GM23338 (cell line): ENCODE results near the gene PLEKHJ1. TPM values are rescaled to one million over a fixed set of nuclear protein-coding genes. Genes with fewer than 3 reads are reported as not detected.

Source experiments
- ATAC-seq: fragments of 200-7000 bp; cut with Tn5 transposase; 3 replicates; pipeline ENCODE4 v1.9.1; 2020
- DNase-seq: peaks from one replicate; pipeline ENCODE4 v3.0.0-alpha.2; 2015; ENCODE audit warnings: low spot score
- H2AFZ ChIP-seq: fragments of 200-600 bp; sonication (generic); 2 replicates; pipeline ENCODE4 v1.8.0; 2016; ENCODE audit warnings: antibody characterized with exemption, mild to moderate bottlenecking, moderate library complexity
- H3F3A ChIP-seq: fragments of 200-600 bp; sonication (generic); replicated peaks from 2 replicates; pipeline ENCODE4 v1.8.0; 2017; ENCODE audit warnings: antibody characterized with exemption, mixed run types, low read depth
- H3K27ac ChIP-seq: fragments of 200-600 bp; sonication (generic); 2 replicates; pipeline ENCODE4 v1.6.1; 2016; ENCODE audit warnings: low read depth
- H3K27me3 ChIP-seq: fragments of 200-600 bp; sonication (generic); 2 replicates; pipeline ENCODE4 v1.8.0; 2016; ENCODE audit warnings: mild to moderate bottlenecking, mixed run types, moderate library complexity; ENCODE audit not compliant: insufficient read depth
- H3K36me3 ChIP-seq: fragments of 200-600 bp; sonication (generic); 2 replicates; pipeline ENCODE4 v1.8.0; 2016; ENCODE audit warnings: mild to moderate bottlenecking; ENCODE audit not compliant: insufficient read depth
- H3K4me1 ChIP-seq: fragments of 200-600 bp; sonication (generic); 2 replicates; pipeline ENCODE4 v1.8.0; 2016; ENCODE audit warnings: mild to moderate bottlenecking, moderate library complexity; ENCODE audit not compliant: insufficient read depth
- H3K4me2 ChIP-seq: fragments of 200-600 bp; sonication (generic); 2 replicates; pipeline ENCODE4 v1.7.1; 2017; ENCODE audit warnings: mixed run types
- H3K4me3 ChIP-seq: fragments of 200-600 bp; sonication (generic); 2 replicates; pipeline ENCODE4 v1.6.1; 2016; ENCODE audit warnings: mixed run types
- H3K79me2 ChIP-seq: fragments of 200-600 bp; sonication (generic); replicated peaks from 2 replicates; pipeline ENCODE4 v1.8.0; 2017; ENCODE audit warnings: mild to moderate bottlenecking; ENCODE audit not compliant: insufficient read depth
- H3K9me2 ChIP-seq: fragments of 200-600 bp; sonication (generic); 2 replicates; pipeline ENCODE4 v1.8.0; 2017; ENCODE audit not compliant: insufficient read depth
- H4K20me1 ChIP-seq: fragments of 200-600 bp; sonication (generic); replicated peaks from 2 replicates; pipeline ENCODE4 v1.8.0; 2017; ENCODE audit warnings: mild to moderate bottlenecking; ENCODE audit not compliant: insufficient read depth
- H3K27ac Mint-ChIP-seq: 2 replicates; pipeline ENCODE4 v1.8.0; 2020; ENCODE audit warnings: inconsistent platforms, mild to moderate bottlenecking, moderate library complexity, mixed read lengths
- H3K27me3 Mint-ChIP-seq: 3 replicates; pipeline ENCODE4 v1.8.0; 2022; ENCODE audit warnings: low read depth, mild to moderate bottlenecking, moderate library complexity, mixed read lengths, inconsistent platforms; ENCODE audit not compliant: insufficient read depth, poor library complexity
- H3K36me3 Mint-ChIP-seq: 3 replicates; pipeline ENCODE4 v1.8.0; 2021; ENCODE audit warnings: low read depth, mild to moderate bottlenecking, inconsistent platforms, moderate library complexity, mixed read lengths
- H3K4me1 Mint-ChIP-seq: 3 replicates; pipeline ENCODE4 v1.8.0; 2020; ENCODE audit warnings: mild to moderate bottlenecking, inconsistent platforms, mixed read lengths
- H3K4me3 Mint-ChIP-seq: 3 replicates; pipeline ENCODE4 v1.8.0; 2021; ENCODE audit warnings: moderate library complexity, mild to moderate bottlenecking, inconsistent platforms, mixed read lengths
- H3K9me3 Mint-ChIP-seq: 3 replicates; pipeline ENCODE4 v1.8.0; 2020; ENCODE audit warnings: moderate library complexity, mild to moderate bottlenecking, inconsistent platforms, mixed read lengths
- CREB1 ChIP-seq: fragments of 250-450 bp; sonication (Bioruptor Pico); IDR thresholded peaks from 2 replicates; pipeline ENCODE4 v1.5.0; 2020; ENCODE audit warnings: low read depth, mild to moderate bottlenecking, moderate library complexity
- EZH2 ChIP-seq: fragments of 200-600 bp; sonication (generic); IDR thresholded peaks from one replicate; pipeline ENCODE4 v1.8.0; 2017; ENCODE audit warnings: antibody characterized with exemption, mild to moderate bottlenecking, low read depth; ENCODE audit not compliant: unreplicated experiment
- EZH2phosphoT487 ChIP-seq: fragments of 200-600 bp; sonication (generic); IDR thresholded peaks from one replicate; pipeline ENCODE4 v1.8.1; 2018; ENCODE audit warnings: antibody characterized with exemption; ENCODE audit not compliant: unreplicated experiment
- JUNB ChIP-seq: IDR thresholded peaks from one replicate; pipeline ENCODE4 v1.6.1; 2016; ENCODE audit warnings: antibody characterized with exemption; ENCODE audit not compliant: unreplicated experiment
- NANOG ChIP-seq: IDR thresholded peaks from 2 replicates; pipeline ENCODE4 v1.6.1; 2016; ENCODE audit warnings: antibody characterized with exemption, borderline replicate concordance
- POLR2AphosphoS5 ChIP-seq: IDR thresholded peaks from 2 replicates; pipeline ENCODE4 v1.6.1; 2016; ENCODE audit warnings: antibody characterized with exemption, low read depth
- STAT1 ChIP-seq: IDR thresholded peaks from one replicate; pipeline ENCODE4 v1.6.1; 2016; ENCODE audit warnings: antibody characterized with exemption; ENCODE audit not compliant: unreplicated experiment
- ZNF114 ChIP-seq: fragments of 250-450 bp; sonication (Bioruptor Pico); IDR thresholded peaks from 2 replicates; pipeline ENCODE4 v1.5.0; 2020; ENCODE audit warnings: mild to moderate bottlenecking, moderate library complexity
- ZNF331 ChIP-seq: fragments of 250-450 bp; sonication (Bioruptor Pico); IDR thresholded peaks from 2 replicates; pipeline ENCODE4 v1.5.0; 2020; ENCODE audit warnings: low read depth, mild to moderate bottlenecking, moderate library complexity
- polyA plus RNA-seq: library from polyadenylated mRNA; unstranded; fragments of >200 nt; fragmentation: Nextera tagmentation; extraction: Ambion mirVana; gene quantifications from 2 replicates; pipeline ENCODE4 v1.2.1, GENCODE V29; 2016
- total RNA-seq: library from RNA; depleted of rRNA; stranded (reverse); fragments of >200 nt; shearing (Covaris generic); gene quantifications from 2 replicates; pipeline ENCODE4 v1.2.3, GENCODE V29; 2014
- TF ChIP-seq, protein P1 (sequence below): IDR thresholded peaks from one replicate; pipeline ENCODE4 v1.6.1; 2018; ENCODE audit warnings: antibody characterized with exemption; ENCODE audit not compliant: unreplicated experiment
- TF ChIP-seq, protein P2 (sequence below): IDR thresholded peaks from 2 replicates; pipeline ENCODE4 v1.6.1; 2016; ENCODE audit warnings: antibody characterized with exemption
- TF ChIP-seq, protein P3 (sequence below), 2 experiments: fragments of 200-600 bp in 1 of 2; sonication (generic) in 1 of 2; conservative IDR thresholded peaks; 2 replicates each; pipeline versions ENCODE4 v1.5.1 to v1.6.1; 2016 to 2017; ENCODE audit warnings: antibody characterized with exemption in 2 of 2, low read depth in 2 of 2, mild to moderate bottlenecking in 2 of 2, moderate library complexity in 1 of 2
- TF ChIP-seq, protein P4 (sequence below): fragments of 250-450 bp; sonication (Bioruptor Pico); IDR thresholded peaks from 2 replicates; pipeline ENCODE4 v1.5.0; 2020; ENCODE audit warnings: mild to moderate bottlenecking, moderate library complexity

PLEKHJ1 gene
- total and polyA plus RNA-seq, 2 experiments from 2014 or later = 146 to 210 TPM

DNA sequence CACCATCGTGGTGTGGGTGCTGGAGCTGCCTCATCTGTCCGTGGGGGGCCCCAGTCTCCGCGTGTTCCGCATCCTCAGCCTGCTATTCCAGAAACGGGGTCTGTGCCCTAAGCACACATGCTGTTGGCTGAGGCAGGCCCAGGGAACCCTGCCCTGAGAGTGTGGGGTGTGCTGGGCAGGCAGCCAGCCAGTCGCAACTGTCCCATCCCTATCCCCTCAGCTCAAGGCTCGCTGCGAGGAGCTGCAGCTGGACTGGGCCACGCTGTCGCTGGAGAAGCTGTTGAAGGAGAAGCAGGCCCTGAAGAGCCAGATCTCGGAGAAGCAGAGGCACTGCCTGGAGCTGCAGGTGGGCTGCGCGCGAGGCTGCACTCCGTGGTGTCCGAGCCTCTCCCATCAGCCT is 21.9 kb downstream of the PLEKHJ1 start:
- no peak overlapping the region for H3K27ac Mint-ChIP-seq
- H3K27me3 ChIP-seq = no peaks in the 10 kb centered on the region
- no peak overlapping the region for H3K27ac ChIP-seq
- no peak for ATAC-seq
- H3K4me1 Mint-ChIP-seq = peaks cover 3% of the 10 kb centered on the region; the same call in 2 of the 3 replicates
- TF ChIP-seq, protein P1, sequence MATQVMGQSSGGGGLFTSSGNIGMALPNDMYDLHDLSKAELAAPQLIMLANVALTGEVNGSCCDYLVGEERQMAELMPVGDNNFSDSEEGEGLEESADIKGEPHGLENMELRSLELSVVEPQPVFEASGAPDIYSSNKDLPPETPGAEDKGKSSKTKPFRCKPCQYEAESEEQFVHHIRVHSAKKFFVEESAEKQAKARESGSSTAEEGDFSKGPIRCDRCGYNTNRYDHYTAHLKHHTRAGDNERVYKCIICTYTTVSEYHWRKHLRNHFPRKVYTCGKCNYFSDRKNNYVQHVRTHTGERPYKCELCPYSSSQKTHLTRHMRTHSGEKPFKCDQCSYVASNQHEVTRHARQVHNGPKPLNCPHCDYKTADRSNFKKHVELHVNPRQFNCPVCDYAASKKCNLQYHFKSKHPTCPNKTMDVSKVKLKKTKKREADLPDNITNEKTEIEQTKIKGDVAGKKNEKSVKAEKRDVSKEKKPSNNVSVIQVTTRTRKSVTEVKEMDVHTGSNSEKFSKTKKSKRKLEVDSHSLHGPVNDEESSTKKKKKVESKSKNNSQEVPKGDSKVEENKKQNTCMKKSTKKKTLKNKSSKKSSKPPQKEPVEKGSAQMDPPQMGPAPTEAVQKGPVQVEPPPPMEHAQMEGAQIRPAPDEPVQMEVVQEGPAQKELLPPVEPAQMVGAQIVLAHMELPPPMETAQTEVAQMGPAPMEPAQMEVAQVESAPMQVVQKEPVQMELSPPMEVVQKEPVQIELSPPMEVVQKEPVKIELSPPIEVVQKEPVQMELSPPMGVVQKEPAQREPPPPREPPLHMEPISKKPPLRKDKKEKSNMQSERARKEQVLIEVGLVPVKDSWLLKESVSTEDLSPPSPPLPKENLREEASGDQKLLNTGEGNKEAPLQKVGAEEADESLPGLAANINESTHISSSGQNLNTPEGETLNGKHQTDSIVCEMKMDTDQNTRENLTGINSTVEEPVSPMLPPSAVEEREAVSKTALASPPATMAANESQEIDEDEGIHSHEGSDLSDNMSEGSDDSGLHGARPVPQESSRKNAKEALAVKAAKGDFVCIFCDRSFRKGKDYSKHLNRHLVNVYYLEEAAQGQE = no peak
- TF ChIP-seq ZNF114 (CRISPR knock-in tag) = no peak
- no peak for TF ChIP-seq ZNF331 (CRISPR knock-in tag)
- TF ChIP-seq, protein P2, sequence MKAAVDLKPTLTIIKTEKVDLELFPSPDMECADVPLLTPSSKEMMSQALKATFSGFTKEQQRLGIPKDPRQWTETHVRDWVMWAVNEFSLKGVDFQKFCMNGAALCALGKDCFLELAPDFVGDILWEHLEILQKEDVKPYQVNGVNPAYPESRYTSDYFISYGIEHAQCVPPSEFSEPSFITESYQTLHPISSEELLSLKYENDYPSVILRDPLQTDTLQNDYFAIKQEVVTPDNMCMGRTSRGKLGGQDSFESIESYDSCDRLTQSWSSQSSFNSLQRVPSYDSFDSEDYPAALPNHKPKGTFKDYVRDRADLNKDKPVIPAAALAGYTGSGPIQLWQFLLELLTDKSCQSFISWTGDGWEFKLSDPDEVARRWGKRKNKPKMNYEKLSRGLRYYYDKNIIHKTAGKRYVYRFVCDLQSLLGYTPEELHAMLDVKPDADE = no peak
- TF ChIP-seq, protein P3, sequence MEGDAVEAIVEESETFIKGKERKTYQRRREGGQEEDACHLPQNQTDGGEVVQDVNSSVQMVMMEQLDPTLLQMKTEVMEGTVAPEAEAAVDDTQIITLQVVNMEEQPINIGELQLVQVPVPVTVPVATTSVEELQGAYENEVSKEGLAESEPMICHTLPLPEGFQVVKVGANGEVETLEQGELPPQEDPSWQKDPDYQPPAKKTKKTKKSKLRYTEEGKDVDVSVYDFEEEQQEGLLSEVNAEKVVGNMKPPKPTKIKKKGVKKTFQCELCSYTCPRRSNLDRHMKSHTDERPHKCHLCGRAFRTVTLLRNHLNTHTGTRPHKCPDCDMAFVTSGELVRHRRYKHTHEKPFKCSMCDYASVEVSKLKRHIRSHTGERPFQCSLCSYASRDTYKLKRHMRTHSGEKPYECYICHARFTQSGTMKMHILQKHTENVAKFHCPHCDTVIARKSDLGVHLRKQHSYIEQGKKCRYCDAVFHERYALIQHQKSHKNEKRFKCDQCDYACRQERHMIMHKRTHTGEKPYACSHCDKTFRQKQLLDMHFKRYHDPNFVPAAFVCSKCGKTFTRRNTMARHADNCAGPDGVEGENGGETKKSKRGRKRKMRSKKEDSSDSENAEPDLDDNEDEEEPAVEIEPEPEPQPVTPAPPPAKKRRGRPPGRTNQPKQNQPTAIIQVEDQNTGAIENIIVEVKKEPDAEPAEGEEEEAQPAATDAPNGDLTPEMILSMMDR (conservative IDR thresholded peaks at IDR 0.05; ENCODE audit: low read depth in 2 of 2) = no peak
- TF ChIP-seq CREB1 (CRISPR knock-in tag) = no peak
- TF ChIP-seq JUNB = no peak
- TF ChIP-seq EZH2phosphoT487 = no peak
- TF ChIP-seq EZH2 = no peak
- no peak for TF ChIP-seq POLR2AphosphoS5
- TF ChIP-seq NANOG = no peak
- no peak for TF ChIP-seq STAT1
- TF ChIP-seq, protein P4, sequence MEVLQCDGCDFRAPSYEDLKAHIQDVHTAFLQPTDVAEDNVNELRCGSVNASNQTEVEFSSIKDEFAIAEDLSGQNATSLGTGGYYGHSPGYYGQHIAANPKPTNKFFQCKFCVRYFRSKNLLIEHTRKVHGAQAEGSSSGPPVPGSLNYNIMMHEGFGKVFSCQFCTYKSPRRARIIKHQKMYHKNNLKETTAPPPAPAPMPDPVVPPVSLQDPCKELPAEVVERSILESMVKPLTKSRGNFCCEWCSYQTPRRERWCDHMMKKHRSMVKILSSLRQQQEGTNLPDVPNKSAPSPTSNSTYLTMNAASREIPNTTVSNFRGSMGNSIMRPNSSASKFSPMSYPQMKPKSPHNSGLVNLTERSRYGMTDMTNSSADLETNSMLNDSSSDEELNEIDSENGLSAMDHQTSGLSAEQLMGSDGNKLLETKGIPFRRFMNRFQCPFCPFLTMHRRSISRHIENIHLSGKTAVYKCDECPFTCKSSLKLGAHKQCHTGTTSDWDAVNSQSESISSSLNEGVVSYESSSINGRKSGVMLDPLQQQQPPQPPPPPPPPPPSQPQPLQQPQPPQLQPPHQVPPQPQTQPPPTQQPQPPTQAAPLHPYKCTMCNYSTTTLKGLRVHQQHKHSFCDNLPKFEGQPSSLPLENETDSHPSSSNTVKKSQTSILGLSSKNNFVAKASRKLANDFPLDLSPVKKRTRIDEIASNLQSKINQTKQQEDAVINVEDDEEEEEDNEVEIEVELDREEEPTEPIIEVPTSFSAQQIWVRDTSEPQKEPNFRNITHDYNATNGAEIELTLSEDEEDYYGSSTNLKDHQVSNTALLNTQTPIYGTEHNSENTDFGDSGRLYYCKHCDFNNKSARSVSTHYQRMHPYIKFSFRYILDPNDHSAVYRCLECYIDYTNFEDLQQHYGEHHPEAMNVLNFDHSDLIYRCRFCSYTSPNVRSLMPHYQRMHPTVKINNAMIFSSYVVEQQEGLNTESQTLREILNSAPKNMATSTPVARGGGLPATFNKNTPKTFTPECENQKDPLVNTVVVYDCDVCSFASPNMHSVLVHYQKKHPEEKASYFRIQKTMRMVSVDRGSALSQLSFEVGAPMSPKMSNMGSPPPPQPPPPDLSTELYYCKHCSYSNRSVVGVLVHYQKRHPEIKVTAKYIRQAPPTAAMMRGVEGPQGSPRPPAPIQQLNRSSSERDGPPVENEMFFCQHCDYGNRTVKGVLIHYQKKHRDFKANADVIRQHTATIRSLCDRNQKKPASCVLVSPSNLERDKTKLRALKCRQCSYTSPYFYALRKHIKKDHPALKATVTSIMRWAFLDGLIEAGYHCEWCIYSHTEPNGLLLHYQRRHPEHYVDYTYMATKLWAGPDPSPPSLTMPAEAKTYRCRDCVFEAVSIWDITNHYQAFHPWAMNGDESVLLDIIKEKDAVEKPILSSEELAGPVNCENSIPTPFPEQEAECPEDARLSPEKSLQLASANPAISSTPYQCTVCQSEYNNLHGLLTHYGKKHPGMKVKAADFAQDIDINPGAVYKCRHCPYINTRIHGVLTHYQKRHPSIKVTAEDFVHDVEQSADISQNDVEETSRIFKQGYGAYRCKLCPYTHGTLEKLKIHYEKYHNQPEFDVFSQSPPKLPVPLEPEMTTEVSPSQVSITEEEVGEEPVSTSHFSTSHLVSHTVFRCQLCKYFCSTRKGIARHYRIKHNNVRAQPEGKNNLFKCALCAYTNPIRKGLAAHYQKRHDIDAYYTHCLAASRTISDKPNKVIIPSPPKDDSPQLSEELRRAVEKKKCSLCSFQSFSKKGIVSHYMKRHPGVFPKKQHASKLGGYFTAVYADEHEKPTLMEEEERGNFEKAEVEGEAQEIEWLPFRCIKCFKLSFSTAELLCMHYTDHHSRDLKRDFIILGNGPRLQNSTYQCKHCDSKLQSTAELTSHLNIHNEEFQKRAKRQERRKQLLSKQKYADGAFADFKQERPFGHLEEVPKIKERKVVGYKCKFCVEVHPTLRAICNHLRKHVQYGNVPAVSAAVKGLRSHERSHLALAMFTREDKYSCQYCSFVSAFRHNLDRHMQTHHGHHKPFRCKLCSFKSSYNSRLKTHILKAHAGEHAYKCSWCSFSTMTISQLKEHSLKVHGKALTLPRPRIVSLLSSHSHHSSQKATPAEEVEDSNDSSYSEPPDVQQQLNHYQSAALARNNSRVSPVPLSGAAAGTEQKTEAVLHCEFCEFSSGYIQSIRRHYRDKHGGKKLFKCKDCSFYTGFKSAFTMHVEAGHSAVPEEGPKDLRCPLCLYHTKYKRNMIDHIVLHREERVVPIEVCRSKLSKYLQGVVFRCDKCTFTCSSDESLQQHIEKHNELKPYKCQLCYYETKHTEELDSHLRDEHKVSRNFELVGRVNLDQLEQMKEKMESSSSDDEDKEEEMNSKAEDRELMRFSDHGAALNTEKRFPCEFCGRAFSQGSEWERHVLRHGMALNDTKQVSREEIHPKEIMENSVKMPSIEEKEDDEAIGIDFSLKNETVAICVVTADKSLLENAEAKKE (CRISPR knock-in tag) = no peak
- no peak overlapping the region for H3K4me3 Mint-ChIP-seq
- H3F3A ChIP-seq = 0 out of 2 replicates have a peak, but pooled peaks cover 2% of the 10 kb centered on the region
- no peaks in the 10 kb centered on the region for H3K79me2 ChIP-seq
- H3K9me3 Mint-ChIP-seq = no peaks in the 10 kb centered on the region; the same call in 2 of the 3 replicates
- H3K27me3 Mint-ChIP-seq = peaks cover 5% of the 10 kb centered on the region
- H4K20me1 ChIP-seq = 0 out of 2 replicates have a peak, but pooled peaks cover 4% of the 10 kb centered on the region
- peaks cover 54% of the 10 kb centered on the region for H3K36me3 Mint-ChIP-seq
- H3K4me2 ChIP-seq = no peak overlapping the region
- no peaks in the 10 kb centered on the region for H3K4me1 ChIP-seq
- no peak for DNase-seq
- H3K36me3 ChIP-seq = peaks cover 12% of the 10 kb centered on the region; the same call in 1 of the 2 replicates
- no peak overlapping the region for H3K4me3 ChIP-seq
- H2AFZ ChIP-seq = no peak overlapping the region
- no peaks in the 10 kb centered on the region for H3K9me2 ChIP-seq
